ENCODE results near the gene LDLRAD4.

LDLRAD4 gene

GRCh38 chr18:13289481-13290205 lies 71.1 kb downstream of the LDLRAD4 start:
- no peak for DNase-seq

- no peak for DNase-seq
Measured at GRCh38 chr18:13290856-13291271, 72.3 kb downstream of the LDLRAD4 start.

GRCh38 chr18:13291299-13291698 lies 72.7 kb downstream of the LDLRAD4 start:
- DNase-seq = no peak

- no peak for DNase-seq
Measured at GRCh38 chr18:13291745-13292447, 73.3 kb downstream of the LDLRAD4 start.

GRCh38 chr18:13292736-13293135 lies 74.2 kb downstream of the LDLRAD4 start:
- no peak for DNase-seq

- DNase-seq = no peak
Measured at GRCh38 chr18:13294309-13294708, 75.7 kb downstream of the LDLRAD4 start.

GRCh38 chr18:13295894-13296293 lies 77.3 kb downstream of the LDLRAD4 start:
- no peak for DNase-seq

- DNase-seq = no peak
Measured at GRCh38 chr18:13296867-13297574, 78.5 kb downstream of the LDLRAD4 start.

GRCh38 chr18:13298262-13298661 lies 79.7 kb downstream of the LDLRAD4 start:
- DNase-seq = no peak

- DNase-seq = peak; percentile 48
Measured at GRCh38 chr18:13300029-13300428, 81.5 kb downstream of the LDLRAD4 start.

- DNase-seq = no peak
Measured at GRCh38 chr18:13300796-13301195, 82.2 kb downstream of the LDLRAD4 start.

- DNase-seq = no peak
Measured at GRCh38 chr18:13302040-13302439, 83.5 kb downstream of the LDLRAD4 start.

GRCh38 chr18:13302457-13303225 lies 84.1 kb downstream of the LDLRAD4 start:
- DNase-seq = peak; percentile 14

- no peak for DNase-seq
Measured at GRCh38 chr18:13303756-13304364, 85.3 kb downstream of the LDLRAD4 start.

GRCh38 chr18:13305301-13305700 lies 86.7 kb downstream of the LDLRAD4 start:
- DNase-seq = no peak

GRCh38 chr18:13306583-13306982 lies 88.0 kb downstream of the LDLRAD4 start:
- DNase-seq = no peak

- DNase-seq = no peak
Measured at GRCh38 chr18:13308369-13308768, 89.8 kb downstream of the LDLRAD4 start.

- DNase-seq = no peak
Measured at GRCh38 chr18:13309031-13309747, 90.6 kb downstream of the LDLRAD4 start.

GRCh38 chr18:13309748-13310670 lies 91.4 kb downstream of the LDLRAD4 start:
- DNase-seq = no peak

GRCh38 chr18:13311193-13311592 lies 92.6 kb downstream of the LDLRAD4 start:
- DNase-seq = no peak

GRCh38 chr18:13312515-13312914 lies 94.0 kb downstream of the LDLRAD4 start:
- no peak for DNase-seq

Data from NCI-H1694 (cell line).